Uterus (tissue), 4 donors: ENCODE results near the gene AJAP1. TPM values are rescaled to one million over a fixed set of nuclear protein-coding genes. Genes with fewer than 3 reads are reported as not detected.

ENCODE experiments used
- DNase-seq, 2 donors: peaks; one replicate each; pipeline ENCODE4 v3.0.0-alpha.2; 2019 to 2020
- H3K27ac ChIP-seq, 2 donors: fragments of 200-600 bp; sonication (generic); 1 replicate in 1 of 2; 2 replicates in 1 of 2; pipeline ENCODE4 v1.5.1; 2016 to 2018
- H3K27me3 ChIP-seq, 2 donors: fragments of 200-600 bp; sonication (generic); one replicate each; pipeline ENCODE4 v1.5.1; 2018 to 2019; ENCODE audit warnings: control low read depth in 1 of 2
- H3K36me3 ChIP-seq, 2 donors: fragments of 200-600 bp; sonication (generic); one replicate each; pipeline ENCODE4 v1.5.1; 2019; ENCODE audit warnings: control low read depth in 1 of 2
- H3K4me1 ChIP-seq, 2 donors: fragments of 200-600 bp; sonication (generic); one replicate each; pipeline ENCODE4 v1.5.1; 2018 to 2019; ENCODE audit warnings: control low read depth in 1 of 2
- H3K4me3 ChIP-seq, 2 donors: fragments of 200-600 bp; sonication (generic); 1 replicate in 1 of 2; 2 replicates in 1 of 2; pipeline ENCODE4 v1.5.1; 2018 to 2019; ENCODE audit warnings: mild to moderate bottlenecking in 1 of 2
- H3K9me3 ChIP-seq, 2 donors: fragments of 200-600 bp; sonication (generic); one replicate each; pipeline ENCODE4 v1.5.1; 2019; ENCODE audit warnings: control low read depth in 1 of 2
- POLR2A ChIP-seq, 2 donors: fragments of 450-650 bp; IDR thresholded peaks; one replicate each; pipeline ENCODE4 v1.6.1; 2016; ENCODE audit warnings: antibody characterized with exemption in 2 of 2, mild to moderate bottlenecking in 1 of 2, moderate library complexity in 1 of 2
- intact Hi-C: fragments of 100-400 bp; cut with DNase I; formaldehyde crosslinking; loops from one replicate; pipeline ENCODE4 v1.15.1; 2023; ENCODE audit warnings: low total_unique reads
- total RNA-seq, 4 donors: library from RNA; depleted of rRNA in 3 of 4; stranded (reverse); fragments of >200 nt in 3 of 4; gene quantifications; one replicate each; pipeline versions ENCODE4 v1.1.0 to v1.2.4, GENCODE V29; 2014 to 2023
- TF ChIP-seq, protein P1 (sequence below), 4 experiments: fragments of 200-600 bp in 2 of 4; fragments of 450-650 bp in 2 of 4; sonication (generic) in 2 of 4; IDR thresholded peaks; one replicate each; pipeline ENCODE4 v1.5.1; 2016 to 2019; ENCODE audit warnings: antibody characterized with exemption in 4 of 4, mild to moderate bottlenecking in 2 of 4, moderate library complexity in 1 of 4
- donor health status: DM: yes; HTN: yes; CAD: no.

Gene AJAP1
- total RNA-seq, 4 donors from 2014 or later: 0.97 to 2.7 (median 2.0) TPM; not detected in 1

GRCh38 chr1:4668743-4669700 lies 14.6 kb downstream of the AJAP1 start:
- Histone ChIP-seq H3K27me3 (no peaks in the 10 kb centered on the region), H3K27ac (no peak overlapping the region), H3K9me3 (no peaks in the 10 kb centered on the region), H3K36me3 (no peaks in the 10 kb centered on the region), H3K4me1 (no peaks in the 10 kb centered on the region), H3K4me3 (no peak overlapping the region)
- intact Hi-C loops: no loop called here
- TF ChIP-seq POLR2A (IDR thresholded peaks at IDR 0.05): no peak
- TF ChIP-seq, protein P1, sequence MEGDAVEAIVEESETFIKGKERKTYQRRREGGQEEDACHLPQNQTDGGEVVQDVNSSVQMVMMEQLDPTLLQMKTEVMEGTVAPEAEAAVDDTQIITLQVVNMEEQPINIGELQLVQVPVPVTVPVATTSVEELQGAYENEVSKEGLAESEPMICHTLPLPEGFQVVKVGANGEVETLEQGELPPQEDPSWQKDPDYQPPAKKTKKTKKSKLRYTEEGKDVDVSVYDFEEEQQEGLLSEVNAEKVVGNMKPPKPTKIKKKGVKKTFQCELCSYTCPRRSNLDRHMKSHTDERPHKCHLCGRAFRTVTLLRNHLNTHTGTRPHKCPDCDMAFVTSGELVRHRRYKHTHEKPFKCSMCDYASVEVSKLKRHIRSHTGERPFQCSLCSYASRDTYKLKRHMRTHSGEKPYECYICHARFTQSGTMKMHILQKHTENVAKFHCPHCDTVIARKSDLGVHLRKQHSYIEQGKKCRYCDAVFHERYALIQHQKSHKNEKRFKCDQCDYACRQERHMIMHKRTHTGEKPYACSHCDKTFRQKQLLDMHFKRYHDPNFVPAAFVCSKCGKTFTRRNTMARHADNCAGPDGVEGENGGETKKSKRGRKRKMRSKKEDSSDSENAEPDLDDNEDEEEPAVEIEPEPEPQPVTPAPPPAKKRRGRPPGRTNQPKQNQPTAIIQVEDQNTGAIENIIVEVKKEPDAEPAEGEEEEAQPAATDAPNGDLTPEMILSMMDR (IDR thresholded peaks at IDR 0.05): no peak
- no peak for DNase-seq

GRCh38 chr1:4670265-4670664 lies 15.9 kb downstream of the AJAP1 start:
- H3K4me3 ChIP-seq: no peak overlapping the region
- intact Hi-C loops: no loop called here
- no peak overlapping the region for H3K27ac ChIP-seq
- H3K27me3 ChIP-seq: no peaks in the 10 kb centered on the region
- no peaks in the 10 kb centered on the region for H3K36me3 ChIP-seq
- no peak for DNase-seq
- TF ChIP-seq, protein P1 (IDR thresholded peaks at IDR 0.05): no peak
- no peak for TF ChIP-seq POLR2A (IDR thresholded peaks at IDR 0.05)
- no peaks in the 10 kb centered on the region for H3K9me3 ChIP-seq
- H3K4me1 ChIP-seq: no peaks in the 10 kb centered on the region

DNA sequence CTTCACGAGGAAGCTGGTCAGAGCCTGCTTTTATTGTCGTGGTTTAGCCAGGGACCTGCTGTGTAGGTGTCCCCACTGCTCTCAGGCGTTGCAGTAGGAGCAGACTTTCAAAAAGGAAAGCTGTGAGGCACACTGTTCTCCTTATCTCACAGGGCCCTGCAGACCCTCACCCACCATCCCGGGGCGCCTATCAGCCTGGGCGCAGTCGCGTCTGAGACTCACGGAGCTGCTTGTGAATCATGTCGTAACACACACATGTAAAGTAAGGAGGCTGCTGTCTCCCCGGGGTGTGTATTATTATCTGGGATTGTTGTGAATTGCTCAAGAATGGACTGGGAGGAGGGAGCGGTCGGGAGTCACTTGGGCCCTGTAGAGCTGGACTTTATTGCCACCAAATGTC lies 17.4 kb downstream of the AJAP1 start:
- H3K4me3 ChIP-seq: no peak overlapping the region
- H3K27me3 ChIP-seq: no peaks in the 10 kb centered on the region
- TF ChIP-seq, protein P1 (IDR thresholded peaks at IDR 0.05): no peak
- no peak for TF ChIP-seq POLR2A (IDR thresholded peaks at IDR 0.05)
- H3K9me3 ChIP-seq: no peaks in the 10 kb centered on the region
- no peak for DNase-seq
- intact Hi-C loops: no loop called here
- no peaks in the 10 kb centered on the region for H3K36me3 ChIP-seq
- no peaks in the 10 kb centered on the region for H3K4me1 ChIP-seq
- no peak overlapping the region for H3K27ac ChIP-seq

- intact Hi-C loops: no loop called here
- Histone ChIP-seq H3K27me3 (no peaks in the 10 kb centered on the region), H3K4me3 (no peak overlapping the region), H3K36me3 (no peaks in the 10 kb centered on the region), H3K27ac (no peak overlapping the region), H3K4me1 (no peaks in the 10 kb centered on the region), H3K9me3 (no peaks in the 10 kb centered on the region)
- DNase-seq: no peak
- TF ChIP-seq, protein P1 (IDR thresholded peaks at IDR 0.05): no peak
- TF ChIP-seq POLR2A (IDR thresholded peaks at IDR 0.05): no peak
Observed at GRCh38 chr1:4673494-4673893, 19.1 kb downstream of the AJAP1 start.

DNA sequence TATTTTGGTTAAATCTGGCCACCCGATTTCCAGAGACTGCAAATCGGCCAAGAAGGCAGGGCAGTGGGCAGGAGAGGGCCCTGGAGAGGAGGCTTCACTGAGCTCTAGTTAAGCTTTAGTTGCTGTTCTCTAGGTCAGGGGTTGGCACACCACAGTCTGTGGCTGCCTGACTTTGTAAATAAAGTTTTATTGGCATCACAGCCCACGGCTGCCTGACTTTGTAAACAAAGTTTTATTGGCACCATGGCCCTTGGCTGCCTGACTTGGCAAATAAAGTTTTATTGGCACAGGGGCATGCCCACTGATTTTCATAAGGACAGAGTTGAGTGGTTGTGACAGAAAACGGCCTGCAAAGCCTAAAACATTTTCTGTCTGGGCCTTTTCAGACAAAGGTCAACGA lies 19.7 kb downstream of the AJAP1 start:
- intact Hi-C loops: no loop called here
- H3K27ac ChIP-seq: no peak overlapping the region
- no peaks in the 10 kb centered on the region for H3K27me3 ChIP-seq

More for the DNA sequence above, 19.7 kb downstream of the AJAP1 start:
- H3K4me1 ChIP-seq: no peaks in the 10 kb centered on the region
- H3K36me3 ChIP-seq: no peaks in the 10 kb centered on the region
- no peak overlapping the region for H3K4me3 ChIP-seq
- H3K9me3 ChIP-seq: no peaks in the 10 kb centered on the region
- TF ChIP-seq, protein P1 (IDR thresholded peaks at IDR 0.05): no peak
- TF ChIP-seq POLR2A (IDR thresholded peaks at IDR 0.05): no peak
- no peak for DNase-seq
